ENCODE data around the gene MBD3L2B. TPM values are rescaled to one million over a fixed set of nuclear protein-coding genes. Genes with fewer than 3 reads are reported as not detected.
A peak's percentile ranks its signal among the peaks of the same experiment; 100 is the strongest.

MBD3L2B gene
- polyA plus RNA-seq, 2 of the 4 experiments (the other 2 are of a cell fraction): not detected

GRCh38 chr19:7013678-7014077 is 7.6 kb downstream of the MBD3L2B start:
- FAIRE-seq: no peak
- WGBS (ENCODE audit: missing lambda C conversion rate): 41% methylated on average over 4 of the region's 4 CpGs
- ChIA-PET CTCF (interaction anchor here (1.4 kb wide), 1 partner anchor 9 kb away, joined by 4 read pairs; no protein-coding TSS in a partner anchor), POLR2A (no interaction called here)
- no peak overlapping the region for H3K4me2 ChIP-seq
- H3K4me1 ChIP-seq: no peaks in the 10 kb centered on the region
- H3K27ac ChIP-seq: no peak overlapping the region
- H3K9me3 ChIP-seq: no peaks in the 10 kb centered on the region; the same call in 2 of the 3 replicates
- ATAC-seq: no peak
- H3K4me3 ChIP-seq: no peak overlapping the region
- DNase-seq (ENCODE audit: low read depth in 1 of 2, low spot score in 1 of 2): no peak
- TF ChIP-seq CHD2 (IDR thresholded peaks at IDR 0.05; ENCODE audit: low read length, partially characterized antibody) (no peak), ESRRA (IDR thresholded peaks at IDR 0.05; ENCODE audit: borderline replicate concordance, low read length) (no peak), TFCP2L1 (CRISPR knock-in tag; IDR thresholded peaks at IDR 0.05) (no peak)

GRCh38 chr19:7010722-7011593 is 10.3 kb downstream of the MBD3L2B start:
- DNase-seq (ENCODE audit: low read depth in 1 of 2, low spot score in 1 of 2) (no peak), ATAC-seq (no peak), FAIRE-seq (no peak)
- Histone ChIP-seq H3K4me1 (no peaks in the 10 kb centered on the region), H3K4me3 (no peak overlapping the region), H3K9me3 (no peaks in the 10 kb centered on the region; the same call in 2 of the 3 replicates), H3K4me2 (no peak overlapping the region), H3K27ac (no peak overlapping the region)
- 65% methylated on average over 11 of the region's 12 CpGs for WGBS (ENCODE audit: missing lambda C conversion rate)
- no peak for TF ChIP-seq JUNB (IDR thresholded peaks at IDR 0.05)
- TF ChIP-seq POLR2A (IDR thresholded peaks at IDR 0.05; ENCODE audit: low read length): no peak
- TF ChIP-seq KDM5A (IDR thresholded peaks at IDR 0.05): no peak
- peak; percentile 52 for TF ChIP-seq USF2 (IDR thresholded peaks at IDR 0.05)
- no peak for TF ChIP-seq HEYL (CRISPR knock-in tag; IDR thresholded peaks at IDR 0.05)
- ChIA-PET POLR2A (no interaction called here), CTCF (no interaction called here)

- FAIRE-seq: no peak
- CTCF ChIA-PET: no interaction called here
- H3K9me3 ChIP-seq: no peaks in the 10 kb centered on the region
- no peak overlapping the region for H3K4me3 ChIP-seq
- POLR2A ChIA-PET: no interaction called here
- WGBS (ENCODE audit: missing lambda C conversion rate): 4% methylated on average over 4 of the region's 4 CpGs
- H3K4me1 ChIP-seq: no peaks in the 10 kb centered on the region
- no peak overlapping the region for H3K4me2 ChIP-seq
- TF ChIP-seq PHF8 (IDR thresholded peaks at IDR 0.05; ENCODE audit: borderline replicate concordance, low read depth) (no peak), E2F6 (IDR thresholded peaks at IDR 0.05; ENCODE audit: borderline replicate concordance, low read depth) (no peak), HMGXB4 (CRISPR knock-in tag; IDR thresholded peaks at IDR 0.05; ENCODE audit: borderline replicate concordance) (no peak), ESRRA (IDR thresholded peaks at IDR 0.05; ENCODE audit: borderline replicate concordance, low read length) (no peak), USF2 (IDR thresholded peaks at IDR 0.05) (no peak), MYC (IDR thresholded peaks at IDR 0.05; ENCODE audit: borderline replicate concordance, low read length) (no peak), CBX2 (IDR thresholded peaks at IDR 0.05; ENCODE audit: borderline replicate concordance, low read depth) (no peak), MAX (IDR thresholded peaks at IDR 0.05) (no peak), HEYL (CRISPR knock-in tag; IDR thresholded peaks at IDR 0.05) (no peak), HES2 (IDR thresholded peaks at IDR 0.05) (no peak), MAZ (IDR thresholded peaks at IDR 0.05; ENCODE audit: borderline replicate concordance, low read depth, low read length) (no peak), RAD21 (conservative IDR thresholded peaks at IDR 0.05 in 1 of 2, IDR thresholded peaks at IDR 0.05 in 1 of 2) (no peak), ATOH8 (CRISPR knock-in tag; IDR thresholded peaks at IDR 0.05; ENCODE audit: low read depth) (no peak), JUNB (IDR thresholded peaks at IDR 0.05) (no peak)
- no peak for DNase-seq (ENCODE audit: low read depth in 1 of 2, low spot score in 1 of 2)
- H3K27ac ChIP-seq: no peak overlapping the region
- ATAC-seq: no peak
Measured at GRCh38 chr19:7007859-7008258, 13.4 kb downstream of the MBD3L2B start.

All from A549 (cell line).